NCI-H345 treated with DMSO at 0.1 percent for 48 hours (cell line): ENCODE measurements around the gene NAA10.

Source experiments
- DNase-seq: peaks from one replicate; lab custom pipeline; 2025; ENCODE audit not compliant: unreplicated experiment; lab: John Stamatoyannopoulos, UW

The NAA10 gene

GRCh38 chrX:153948847-153949805 lies 14.3 kb upstream of the NAA10 start:
- no peak for DNase-seq

GRCh38 chrX:153948002-153948466 lies 13.2 kb upstream of the NAA10 start:
- DNase-seq, result no peak

- DNase-seq, result peak; percentile 49
These were observed 12.4 kb upstream of the NAA10 start for GRCh38 chrX:153947009-153947769.

- DNase-seq, result no peak
These were observed 11.4 kb upstream of the NAA10 start for GRCh38 chrX:153945956-153946943.

- no peak for DNase-seq
These were observed 9.9 kb upstream of the NAA10 start for GRCh38 chrX:153944800-153945150.

GRCh38 chrX:153944140-153944799 lies 9.4 kb upstream of the NAA10 start, which contains the start of gene RENBP:
Gene RENBP (minus strand): TSS chrX:153944643. CDS start chrX:153944610, 33 bp downstream.
- DNase-seq, result no peak

GRCh38 chrX:153941336-153942252 lies 6.8 kb upstream of the NAA10 start:
- DNase-seq, result no peak

- DNase-seq, result no peak
These were observed 4.7 kb upstream of the NAA10 start for GRCh38 chrX:153939573-153939972.

- no peak for DNase-seq
These were observed 3.5 kb upstream of the NAA10 start for GRCh38 chrX:153938226-153938786.

GRCh38 chrX:153937056-153937455 lies 2.2 kb upstream of the NAA10 start:
- no peak for DNase-seq

GRCh38 chrX:153935326-153935851 lies 552 bp upstream of the NAA10 start:
- no peak for DNase-seq

GRCh38 chrX:153934148-153934761 lies 582 bp downstream of the NAA10 start:
- DNase-seq, result no peak

- no peak for DNase-seq
These were observed 1.1 kb downstream of the NAA10 start for GRCh38 chrX:153933748-153934147.

- DNase-seq, result no peak
These were observed 2.5 kb downstream of the NAA10 start for GRCh38 chrX:153932220-153932915.

- no peak for DNase-seq
These were observed 3.1 kb downstream of the NAA10 start for GRCh38 chrX:153931748-153932147.

GRCh38 chrX:153931151-153931550 lies 3.7 kb downstream of the NAA10 start:
- no peak for DNase-seq
